SKM-1 treated with dmso at 0.1 percent for 144 hours (cell line): Measurements from ENCODE around the gene ZNF202.
"Not testable (repeated sequence)": the region's sequence is repeated elsewhere in the genome, so short reads cannot be mapped to it uniquely, and the experiment has no call there.

Experiments
- DNase-seq: peaks from one replicate; lab custom pipeline; 2025; ENCODE audit not compliant: unreplicated experiment; lab: John Stamatoyannopoulos, UW

Gene ZNF202

DNA sequence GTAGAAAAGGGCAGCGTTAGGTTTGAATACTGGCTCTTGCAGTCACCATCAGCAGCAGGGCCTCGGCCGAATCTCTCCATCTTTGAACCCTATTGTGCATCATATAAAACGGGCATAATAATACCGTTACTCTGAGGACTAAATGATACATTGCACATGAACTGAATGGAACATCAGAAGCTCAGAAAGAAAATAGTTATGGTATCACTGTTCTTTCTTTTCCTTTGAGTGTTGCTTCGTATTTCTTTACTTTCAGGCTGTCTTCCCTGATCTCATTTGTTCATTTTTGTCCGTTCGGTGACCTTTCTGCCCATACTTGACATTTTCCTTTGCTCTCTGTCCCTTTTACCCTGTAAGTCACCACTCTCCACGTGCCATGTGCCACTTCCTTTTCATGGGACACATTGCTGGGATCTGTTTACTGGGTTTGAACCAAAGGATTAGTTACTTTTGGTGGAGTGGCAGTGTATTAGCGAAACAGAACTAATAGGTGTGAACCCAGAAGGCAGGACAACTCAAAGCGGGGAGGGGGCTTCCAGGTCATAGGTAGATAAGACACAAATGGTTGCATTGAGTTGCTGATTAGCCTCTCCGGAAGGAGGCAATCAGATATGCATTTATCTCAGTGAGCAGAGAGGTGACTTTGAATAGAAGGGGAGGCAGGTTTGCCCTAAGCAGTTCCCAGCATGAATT, 717 bp upstream of the ZNF202 start:
- DNase-seq = no peak

DNA sequence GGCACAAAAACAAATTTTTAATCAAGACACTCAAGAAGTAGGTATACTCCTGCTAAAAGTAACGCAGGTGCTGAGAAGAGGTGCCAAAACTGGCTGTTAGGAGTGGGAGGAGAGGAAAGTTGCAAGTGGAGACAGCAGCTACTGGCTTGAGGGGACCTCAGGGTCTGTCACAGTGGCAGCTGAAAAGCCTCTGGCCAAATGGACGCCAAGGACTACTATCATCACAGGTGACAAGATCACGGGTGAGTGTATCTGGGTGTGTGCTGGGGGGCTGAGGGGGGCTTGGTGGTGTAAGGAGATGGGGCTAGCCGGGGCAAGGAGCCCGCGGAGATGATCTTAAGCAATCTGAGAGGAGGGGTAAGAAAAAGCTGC, 687 bp downstream of the ZNF202 start:
- no peak for DNase-seq

GRCh38 chr11:123738374-123738773, 3.1 kb downstream of the ZNF202 start:
- no peak for DNase-seq

DNA sequence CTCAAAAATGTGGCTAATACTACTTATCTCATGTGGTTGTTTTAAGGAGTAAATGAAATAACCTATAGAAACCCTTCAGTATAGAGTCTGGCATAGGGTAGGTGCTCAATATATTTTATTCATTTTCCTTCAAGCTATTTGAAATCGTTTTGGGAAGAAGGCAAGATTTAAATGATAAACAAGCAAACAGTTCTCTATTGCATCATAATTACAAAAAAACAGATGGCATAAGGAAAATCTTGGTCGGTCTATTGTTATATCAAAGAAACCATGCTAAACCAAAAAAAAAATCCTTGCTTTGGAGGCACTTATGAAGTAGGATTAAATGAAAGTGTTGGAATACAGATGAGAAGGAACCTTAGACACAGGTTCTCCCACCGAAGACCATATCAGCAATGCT, 4.7 kb downstream of the ZNF202 start:
- DNase-seq = no peak

DNA sequence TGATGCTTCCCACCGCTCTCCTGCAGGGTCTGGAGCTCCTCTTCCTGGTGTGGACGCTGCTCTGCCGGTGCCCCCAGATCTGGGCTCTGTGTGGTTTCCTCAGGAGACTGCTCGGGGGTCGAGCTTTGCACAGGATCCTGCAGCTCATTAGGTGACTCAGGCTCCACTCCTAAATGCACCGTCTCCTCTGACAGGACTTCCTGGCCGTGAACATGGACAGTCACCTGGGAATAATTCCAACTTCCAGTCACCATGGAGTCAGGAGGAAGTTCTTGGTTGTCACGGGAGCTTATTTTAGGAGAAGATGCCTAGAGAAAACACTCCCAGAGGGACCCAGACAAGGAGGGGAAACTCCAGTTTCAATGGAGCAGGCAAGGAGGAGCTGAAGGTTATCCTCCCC, 11.9 kb downstream of the ZNF202 start:
- DNase-seq = no peak

GRCh38 chr11:123725995-123726655, 15.3 kb downstream of the ZNF202 start:
- DNase-seq = no peak

- DNase-seq = no peak
These were observed 22.0 kb downstream of the ZNF202 start for GRCh38 chr11:123719452-123719851.

DNA sequence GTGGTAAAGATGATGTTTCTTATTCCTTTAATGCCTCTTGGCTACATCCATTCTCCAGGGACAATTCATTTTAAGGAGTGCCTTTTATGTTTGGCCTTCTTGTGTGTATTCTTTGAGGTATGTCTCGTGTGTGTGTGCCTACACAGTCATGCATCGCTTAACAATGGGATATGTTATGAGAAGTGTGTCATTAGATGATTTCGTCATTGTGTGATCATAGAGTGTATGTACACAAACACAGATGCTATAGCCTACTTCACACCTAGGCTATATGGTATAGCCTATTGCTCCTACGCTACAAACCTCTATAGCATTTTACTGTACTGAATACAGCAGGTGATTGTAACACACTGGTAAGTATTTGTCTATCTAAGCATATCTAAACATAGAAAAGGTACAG, 23.0 kb downstream of the ZNF202 start:
- DNase-seq = no peak

GRCh38 chr11:123718063-123718462, 23.4 kb downstream of the ZNF202 start:
- DNase-seq = no peak

DNA sequence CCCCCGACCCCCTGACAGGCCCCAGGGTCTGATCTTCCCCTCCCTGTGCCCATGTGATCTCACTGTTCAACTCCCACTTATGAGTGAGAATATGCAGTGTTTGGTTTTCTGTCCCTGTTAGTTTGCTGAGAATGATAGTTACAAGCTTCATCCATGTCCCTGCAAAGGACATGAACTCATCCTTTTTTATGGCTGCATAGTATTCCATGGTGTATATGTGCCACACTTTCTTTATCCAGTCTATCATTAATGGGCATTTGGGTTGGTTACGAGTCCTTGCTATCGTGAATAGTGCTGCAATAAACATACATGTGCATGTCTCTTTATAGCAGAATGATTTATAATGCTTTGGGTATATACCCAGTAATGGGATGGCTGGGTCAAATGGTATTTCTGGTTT, 28.8 kb downstream of the ZNF202 start:
- DNase-seq = not testable (repeated sequence)

DNA sequence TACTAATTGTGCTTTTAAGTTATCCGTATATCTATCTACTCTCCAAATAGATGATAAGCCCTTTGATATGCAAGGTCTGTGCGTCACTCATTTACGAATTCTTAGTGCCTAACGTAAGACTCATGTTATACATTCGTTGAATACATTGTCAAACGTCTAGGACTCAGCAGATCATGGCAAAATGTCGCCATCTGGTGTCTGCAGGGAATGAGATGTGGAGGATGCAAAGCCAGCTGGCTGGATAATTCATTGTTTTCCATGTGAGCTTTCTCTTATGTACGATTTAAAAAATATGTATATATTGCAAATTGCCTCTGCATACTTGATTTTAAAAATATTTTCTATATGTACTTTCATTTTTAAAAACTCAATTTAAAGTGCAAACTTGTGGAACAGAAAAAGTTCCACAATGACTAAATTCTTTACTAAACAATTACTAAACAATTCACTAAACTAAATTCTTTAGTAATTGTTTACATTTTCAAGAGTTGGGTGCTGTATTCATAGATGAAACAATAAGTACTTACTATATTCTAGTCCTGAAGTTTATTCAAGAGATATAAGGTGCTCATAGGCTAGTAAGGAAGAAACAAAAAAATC, 33.8 kb downstream of the ZNF202 start:
- no peak for DNase-seq

GRCh38 chr11:123707206-123707605, 34.3 kb downstream of the ZNF202 start:
- DNase-seq = no peak

GRCh38 chr11:123704341-123704740, 37.1 kb downstream of the ZNF202 start:
- no peak for DNase-seq

- DNase-seq = no peak
These were observed 38.8 kb downstream of the ZNF202 start for GRCh38 chr11:123702696-123703095.

DNA sequence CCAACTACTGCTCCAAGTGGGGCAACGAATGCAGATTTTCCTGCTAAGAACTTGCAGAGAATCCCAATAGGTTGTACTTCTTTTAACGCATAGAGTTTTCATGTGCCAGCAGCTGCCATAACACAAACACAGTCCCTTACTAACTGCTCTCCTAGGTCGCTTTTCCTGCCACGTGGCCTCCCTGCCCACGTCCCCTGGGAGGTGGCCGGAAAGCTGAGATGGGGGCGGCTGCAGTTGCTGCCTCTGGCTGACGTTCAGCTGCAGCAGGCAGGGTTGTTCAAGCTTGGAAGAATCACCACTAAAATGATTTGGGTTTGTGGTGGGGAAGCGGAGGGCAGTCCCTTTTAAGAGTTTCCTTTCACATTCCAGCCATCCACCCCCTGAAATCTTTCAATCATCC, 39.3 kb downstream of the ZNF202 start:
- DNase-seq = no peak

- DNase-seq = peak; percentile 51
These were observed 40.7 kb downstream of the ZNF202 start for GRCh38 chr11:123700772-123701171.

- no peak for DNase-seq
These were observed 42.8 kb downstream of the ZNF202 start for GRCh38 chr11:123698546-123699127.

GRCh38 chr11:123696183-123696582, 45.3 kb downstream of the ZNF202 start:
- DNase-seq = no peak

GRCh38 chr11:123695231-123695630, 46.2 kb downstream of the ZNF202 start:
- DNase-seq = no peak

GRCh38 chr11:123694551-123694950, 46.9 kb downstream of the ZNF202 start:
- no peak for DNase-seq

DNA sequence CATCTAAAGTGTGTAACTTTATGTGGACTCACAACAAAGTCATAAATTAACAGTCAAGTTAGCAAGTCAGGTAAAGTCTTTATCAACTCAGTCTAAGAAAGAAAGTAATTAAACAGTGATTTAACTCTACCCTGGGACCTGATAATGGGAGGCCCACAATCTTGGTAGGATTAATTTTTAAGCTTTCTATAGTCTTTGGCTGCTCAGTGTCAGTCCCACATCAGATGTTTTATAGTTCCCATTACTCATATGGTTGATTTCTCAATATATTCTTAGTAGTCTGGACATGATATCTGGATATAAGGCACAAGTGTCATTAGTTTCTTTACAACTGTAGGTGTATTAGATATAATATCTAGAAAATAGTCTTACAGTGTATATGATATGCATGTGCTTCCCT, 48.5 kb downstream of the ZNF202 start:
- no peak for DNase-seq

GRCh38 chr11:123690485-123690884, 51.0 kb downstream of the ZNF202 start:
- DNase-seq = no peak
